CD4-positive, alpha-beta T cell treated with Interleukin-2 at 100 ng/mL for 4 hours (primary cell): ENCODE data around the gene MBD5.

Source experiments
- DNase-seq: peaks from one replicate; pipeline ENCODE4 v3.0.0-alpha.2; 2020; ENCODE audit warnings: low spot score

MBD5 gene

DNA sequence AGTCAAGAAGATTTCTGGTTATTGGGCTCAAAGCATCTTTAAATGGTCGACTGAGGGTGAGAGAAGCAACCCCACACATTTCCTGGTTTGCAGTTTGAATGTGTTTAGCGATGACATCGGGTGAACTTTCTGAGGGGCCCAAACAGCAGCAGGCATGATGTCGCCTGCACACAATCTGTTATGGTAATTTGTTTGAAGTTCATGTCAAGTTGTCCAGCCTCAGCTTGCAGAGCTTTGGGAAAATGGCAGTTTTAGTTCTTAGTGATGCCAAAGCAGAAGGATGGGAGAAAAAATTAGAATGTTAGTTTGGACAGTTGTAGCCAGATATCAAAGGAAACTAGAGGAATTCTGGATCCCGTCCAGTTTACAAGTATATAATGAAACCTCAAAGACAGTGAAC lies 284.6 kb downstream of the MBD5 start:
- no peak for DNase-seq

DNA sequence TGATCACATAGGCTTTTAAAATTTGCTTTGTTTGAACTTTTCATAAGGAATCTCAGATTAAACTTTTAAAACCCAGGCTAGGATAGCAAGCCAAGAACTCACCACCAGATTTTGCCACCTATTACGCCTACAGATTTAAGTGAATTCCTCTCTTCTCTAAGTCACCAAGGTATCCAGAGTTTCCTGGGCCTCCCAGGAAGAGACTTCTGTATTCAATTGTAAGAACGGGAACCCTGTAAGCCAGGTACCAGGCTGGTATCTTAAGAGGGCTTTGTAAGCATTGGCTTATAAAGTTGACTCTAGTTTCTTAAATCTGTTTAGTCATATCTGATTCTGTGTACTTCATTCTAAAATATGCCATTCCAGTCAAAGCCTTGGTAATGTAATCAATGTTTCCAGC lies 285.1 kb downstream of the MBD5 start:
- DNase-seq, result no peak

DNA sequence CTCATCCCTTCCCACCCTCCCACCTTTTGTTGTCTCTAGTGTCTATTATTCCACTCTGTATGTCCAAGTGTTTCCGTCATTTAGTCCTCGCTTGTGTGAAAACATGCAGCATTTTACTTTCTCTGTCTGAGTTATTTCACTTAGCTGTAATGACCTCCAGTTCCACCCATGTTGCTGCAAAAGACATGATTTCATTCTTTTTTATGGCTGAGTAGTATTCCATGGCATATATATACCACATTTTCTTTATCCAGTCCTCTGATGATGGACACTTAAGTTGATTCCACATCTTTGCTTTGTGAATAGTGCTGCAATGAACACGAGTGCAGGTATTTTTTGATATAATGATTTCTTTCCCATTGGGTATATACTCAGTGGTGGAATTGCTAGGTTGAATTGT lies 296.7 kb downstream of the MBD5 start:
- no peak for DNase-seq

DNA sequence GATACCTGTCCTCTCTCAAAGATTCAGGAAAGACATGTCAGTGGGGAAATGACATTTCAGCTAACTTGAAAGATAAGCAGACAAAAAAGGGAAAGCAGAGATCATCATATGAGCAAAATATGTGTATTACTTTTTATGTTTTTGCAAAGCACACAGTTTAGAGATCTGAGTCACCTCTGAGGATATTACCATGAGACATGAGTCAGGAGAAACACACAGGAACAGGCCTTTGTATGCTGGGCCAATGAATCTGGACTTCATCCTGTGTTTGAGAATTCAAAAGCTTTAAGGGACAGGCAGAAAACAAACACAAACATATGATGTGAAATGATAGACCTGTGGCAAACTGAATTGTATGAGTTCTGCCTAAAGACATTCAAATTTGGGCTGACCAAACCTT lies 317.6 kb downstream of the MBD5 start:
- no peak for DNase-seq

DNA sequence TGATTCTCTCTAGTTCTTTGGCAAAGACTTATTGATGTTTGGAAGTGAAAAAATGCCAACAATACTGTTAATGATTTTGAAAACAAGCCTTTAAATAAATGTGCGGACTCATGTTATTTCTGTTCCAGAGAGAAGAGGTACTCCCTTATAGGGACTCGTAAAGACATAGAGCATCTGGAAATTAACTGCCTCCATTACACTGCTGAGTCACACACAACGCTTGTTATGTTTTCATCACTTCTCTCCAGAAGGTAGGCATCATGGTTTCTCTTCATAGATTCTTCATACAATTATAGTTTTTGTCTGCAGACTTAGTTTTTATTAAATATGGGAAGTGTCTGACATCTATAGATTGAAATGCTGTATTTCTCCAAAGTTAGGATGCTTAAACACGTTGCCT lies 321.2 kb downstream of the MBD5 start:
- DNase-seq, result no peak

DNA sequence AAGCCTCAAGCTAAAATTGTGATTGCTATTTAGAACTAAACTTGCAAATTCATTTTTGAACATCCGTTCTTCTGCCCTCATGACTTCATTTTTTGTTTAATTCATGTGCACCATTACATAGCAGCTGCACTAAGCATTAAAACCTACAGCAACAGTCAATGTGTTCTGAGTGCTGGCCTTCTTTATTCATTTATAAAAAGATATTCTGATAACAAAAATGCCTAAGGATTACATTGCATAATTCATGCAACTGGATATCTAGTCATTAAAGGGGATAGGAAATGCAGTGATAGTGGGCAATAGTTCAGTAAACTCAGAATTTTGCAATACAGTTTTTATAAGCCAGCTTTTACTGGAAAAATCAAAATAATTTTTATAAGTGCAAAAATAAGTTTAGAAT lies 329.3 kb downstream of the MBD5 start:
- DNase-seq, result no peak

DNA sequence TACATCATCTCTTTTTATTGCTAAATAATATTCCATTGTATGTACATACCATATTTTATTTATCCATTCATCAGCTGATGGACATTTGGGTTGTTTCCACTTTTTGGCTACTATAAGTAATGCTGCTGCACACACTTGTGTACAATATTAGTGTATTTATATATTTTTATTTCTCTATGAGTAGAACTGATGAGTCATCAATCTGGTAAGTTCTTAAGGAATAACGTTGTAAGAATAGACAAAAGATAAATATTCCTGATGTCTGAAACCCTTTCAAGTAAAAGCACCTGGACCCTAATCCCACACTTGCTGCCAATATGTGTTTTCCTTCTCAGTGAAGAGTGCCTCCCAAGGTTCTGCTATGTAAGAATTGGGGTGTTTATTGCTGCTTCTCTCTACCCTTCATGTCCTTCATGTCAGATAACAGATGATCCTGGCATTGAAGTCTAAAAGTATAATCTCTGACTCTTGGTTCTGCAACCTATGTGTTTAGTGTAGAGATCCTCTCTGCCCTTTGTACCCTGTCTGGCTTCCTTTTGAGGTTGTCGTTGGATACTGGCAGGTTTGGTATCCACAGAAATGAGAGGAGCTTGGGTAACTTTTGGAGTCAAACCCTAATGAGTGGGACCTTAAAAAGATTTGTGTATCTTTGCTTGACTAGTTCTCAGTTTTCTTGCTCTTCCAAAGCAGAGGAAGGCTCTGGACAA lies 330.7 kb downstream of the MBD5 start:
- DNase-seq, result no peak

DNA sequence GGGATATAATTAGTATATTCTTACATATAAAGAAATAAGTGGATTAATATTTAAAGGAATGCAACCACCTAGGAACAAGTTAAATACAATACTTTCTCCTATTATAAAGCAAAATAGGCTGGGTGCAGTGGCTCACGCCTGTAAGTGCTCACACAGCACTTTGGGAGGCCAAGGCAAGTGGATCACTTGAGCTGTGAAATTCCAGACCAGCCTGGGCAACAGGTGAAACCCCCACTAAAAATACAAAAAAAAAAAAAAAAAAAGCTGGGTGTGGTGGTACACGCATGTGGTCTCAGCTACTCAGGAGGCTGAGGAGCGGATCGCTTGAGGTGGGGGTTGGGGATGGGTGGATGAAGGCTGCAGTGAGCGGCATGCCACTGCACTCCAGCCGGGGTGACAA lies 337.5 kb downstream of the MBD5 start:
- DNase-seq, result no peak

DNA sequence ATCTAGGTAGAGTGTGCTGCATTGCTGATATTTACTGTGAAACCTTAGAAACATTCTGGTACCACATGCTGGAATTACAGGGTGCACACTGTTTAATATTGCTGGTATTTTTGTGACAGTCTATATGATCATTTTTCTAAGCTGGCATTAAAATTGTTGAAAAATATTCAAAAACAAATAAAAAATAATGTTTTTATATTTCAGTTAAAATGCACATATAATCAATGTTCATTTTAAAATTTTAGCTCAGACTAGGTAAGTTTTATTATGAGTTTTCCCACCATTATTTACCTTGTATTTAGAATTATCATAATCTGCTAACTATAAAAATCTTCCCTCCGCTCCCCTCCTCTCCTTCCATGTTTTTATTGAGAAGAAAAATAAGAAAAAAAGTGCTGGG lies 339.8 kb downstream of the MBD5 start:
- DNase-seq, result no peak

DNA sequence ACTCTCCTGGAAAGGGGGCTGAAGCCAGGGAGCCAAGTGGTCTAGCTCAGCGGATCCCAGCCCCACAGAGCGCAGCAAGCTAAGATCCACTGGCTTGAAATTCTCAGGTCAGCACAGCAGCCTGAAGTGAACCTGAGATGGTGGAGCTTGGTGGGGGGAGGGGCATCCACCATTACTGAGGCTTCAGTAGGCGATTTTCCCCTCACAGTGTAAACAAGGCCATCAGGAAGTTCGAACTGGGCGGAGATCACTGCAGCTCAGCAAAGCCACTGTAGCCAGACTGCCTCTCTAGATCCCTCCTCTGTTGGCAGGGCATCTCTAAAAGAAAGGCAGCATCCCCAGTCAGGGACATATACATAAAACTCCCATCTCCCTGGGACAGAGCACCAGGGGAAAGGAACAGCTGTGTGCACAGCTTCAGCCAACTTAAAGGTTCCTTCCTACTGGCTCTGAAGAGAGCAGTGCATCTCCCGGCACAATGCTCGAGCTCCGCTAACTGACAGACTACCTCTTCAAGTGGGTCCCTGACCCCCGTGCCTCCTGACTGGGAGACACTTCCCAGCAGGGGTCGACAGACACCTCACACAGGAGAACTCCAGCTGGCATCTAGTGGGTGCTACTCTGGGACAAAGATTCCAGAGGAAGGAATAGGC lies 341.4 kb downstream of the MBD5 start:
- DNase-seq, result no peak

DNA sequence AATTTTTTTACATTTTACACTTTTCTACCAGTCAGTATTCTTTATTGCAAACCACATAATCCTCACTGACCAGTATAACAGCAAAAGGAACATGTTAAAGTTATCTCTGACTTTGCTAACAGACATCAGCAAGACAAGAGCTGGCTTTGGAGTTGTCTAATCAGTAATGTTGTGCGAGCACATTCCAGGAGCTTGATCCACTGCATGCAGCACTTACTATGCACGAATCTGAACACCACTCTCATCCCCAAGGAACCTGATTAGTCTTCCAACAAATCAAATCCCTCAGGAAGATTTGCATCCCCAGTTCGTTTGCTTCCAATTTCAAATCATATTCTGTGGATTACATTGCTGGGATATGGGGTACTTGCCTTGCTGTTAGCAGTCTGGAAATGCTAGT lies 354.3 kb downstream of the MBD5 start:
- no peak for DNase-seq

DNA sequence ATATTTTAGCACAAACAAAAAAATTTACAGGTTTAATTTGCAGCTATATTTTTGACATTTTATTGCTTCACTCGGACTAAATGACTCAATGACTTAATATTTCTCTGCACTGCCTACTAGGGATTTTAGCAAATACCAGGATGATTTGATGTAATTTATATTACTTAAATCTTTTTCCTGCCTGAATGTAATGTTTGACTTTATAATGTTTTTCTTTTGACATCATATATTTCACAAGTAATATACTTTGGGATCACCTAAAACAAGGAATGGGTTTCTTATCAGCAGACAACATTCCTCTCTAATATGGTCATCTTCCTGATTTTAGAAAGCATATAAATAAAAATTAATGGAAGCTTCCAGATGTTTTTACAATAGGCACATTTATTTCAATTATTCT lies 370.4 kb downstream of the MBD5 start:
- no peak for DNase-seq

DNA sequence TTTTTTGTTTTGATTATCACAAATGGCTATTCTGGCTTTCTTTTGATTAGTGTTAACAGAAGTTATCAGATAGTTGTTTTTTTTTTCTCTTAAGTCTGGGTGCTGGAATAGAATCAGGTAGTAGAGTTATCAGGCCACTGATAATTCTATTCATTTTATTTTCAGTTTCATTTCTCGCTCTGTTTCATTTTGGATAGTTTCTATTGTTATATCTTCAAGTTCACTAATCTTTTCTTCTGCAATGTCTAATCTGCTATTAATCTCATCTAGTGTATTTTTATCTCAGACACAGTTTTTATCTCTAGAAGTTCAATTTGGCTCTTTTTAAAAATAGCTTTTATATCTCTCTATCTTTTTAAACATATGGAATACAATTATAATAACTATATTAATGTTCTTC lies 381.9 kb downstream of the MBD5 start:
- DNase-seq, result no peak

DNA sequence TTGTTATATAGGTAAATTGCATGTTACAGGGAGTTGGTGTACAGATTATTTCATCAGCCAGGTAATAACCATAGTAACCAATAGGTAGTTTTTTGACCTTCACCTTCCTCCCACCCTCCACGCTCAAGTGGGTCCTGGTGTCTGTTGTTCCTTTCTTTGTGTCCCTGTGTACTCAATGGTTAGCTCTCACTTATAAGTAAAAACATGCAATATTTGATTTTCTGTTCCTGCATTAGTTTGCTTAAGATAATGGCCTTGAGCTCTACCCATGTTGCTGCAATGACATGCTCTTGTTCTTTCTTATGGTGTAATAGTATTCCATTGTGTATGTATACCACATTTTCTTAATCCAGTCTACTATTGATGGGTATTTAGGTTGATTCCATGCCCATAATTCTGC lies 390.0 kb downstream of the MBD5 start:
- DNase-seq, result no peak

DNA sequence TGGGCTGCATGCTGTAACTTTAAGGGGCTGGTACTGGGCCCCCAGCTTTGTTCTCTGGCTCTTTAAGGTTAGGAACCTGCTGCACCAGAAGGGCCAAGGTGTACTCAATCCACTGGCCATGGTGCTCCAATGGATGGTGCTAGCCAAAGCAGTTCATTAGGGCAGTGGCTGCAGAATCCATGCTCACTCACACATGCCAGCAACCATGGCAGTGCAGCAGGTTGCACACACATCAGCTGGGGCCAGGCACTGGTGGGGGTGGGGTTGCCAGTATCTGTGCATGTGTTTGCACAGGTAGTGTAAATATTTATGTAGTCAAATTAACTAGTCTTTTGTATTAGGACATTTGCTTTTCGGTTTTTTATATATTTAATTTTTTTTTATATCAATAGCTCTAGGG lies 395.4 kb downstream of the MBD5 start:
- no peak for DNase-seq

DNA sequence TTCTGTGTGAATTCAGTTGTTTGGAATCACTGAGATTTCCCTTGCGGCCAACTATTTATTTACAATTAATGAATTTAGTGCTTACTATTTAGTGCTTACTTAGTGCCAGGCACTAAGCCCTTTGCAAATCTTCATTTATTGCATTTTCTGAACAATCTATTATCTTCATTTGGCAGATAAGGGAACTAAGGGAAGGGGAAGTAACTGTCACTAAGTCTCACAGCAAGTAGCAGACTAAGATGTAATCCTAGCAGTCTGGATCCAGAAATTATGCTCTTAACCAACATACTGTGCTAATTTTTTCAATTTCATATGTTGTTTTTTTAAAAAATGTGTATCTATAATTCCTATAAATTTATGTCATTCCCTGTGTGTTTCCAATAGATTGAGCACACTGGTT lies 409.2 kb downstream of the MBD5 start:
- no peak for DNase-seq

DNA sequence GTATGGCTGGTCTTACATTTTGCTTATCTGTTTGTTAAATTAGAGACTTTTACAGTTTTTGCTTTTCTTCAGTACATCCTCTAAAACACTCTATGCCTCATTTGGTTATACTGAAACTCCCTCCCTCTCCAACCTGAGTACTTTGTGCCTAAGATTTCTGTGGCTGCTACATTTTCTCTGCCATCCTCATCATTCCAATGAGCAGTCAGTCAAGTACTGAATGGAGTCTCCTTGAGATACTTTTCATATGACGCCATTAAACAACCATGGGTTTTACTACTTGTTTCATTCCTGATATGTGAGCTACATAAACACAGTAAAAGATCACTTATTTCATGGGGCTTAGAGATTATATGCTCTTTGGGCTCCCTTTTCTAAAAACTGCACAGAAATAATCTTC lies 427.0 kb downstream of the MBD5 start:
- no peak for DNase-seq

DNA sequence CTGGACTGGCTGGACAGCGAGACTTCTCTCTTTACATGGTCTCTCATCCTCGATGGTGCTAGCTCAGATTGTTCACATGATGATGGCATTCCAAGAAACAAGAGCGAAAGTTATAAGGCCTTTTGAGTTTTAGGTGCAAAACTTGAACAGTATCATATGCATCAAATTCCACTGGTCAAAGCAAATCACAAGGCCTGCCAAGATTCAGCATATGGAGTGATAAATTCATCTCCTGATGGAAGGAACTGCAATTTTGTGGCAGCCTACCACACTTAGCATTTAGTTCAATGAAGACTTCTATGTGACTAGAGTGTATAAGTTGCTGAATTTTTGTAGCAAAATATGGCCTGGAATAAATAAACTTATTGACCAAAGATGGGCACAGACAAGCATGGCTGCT lies 429.6 kb downstream of the MBD5 start:
- DNase-seq, result no peak

DNA sequence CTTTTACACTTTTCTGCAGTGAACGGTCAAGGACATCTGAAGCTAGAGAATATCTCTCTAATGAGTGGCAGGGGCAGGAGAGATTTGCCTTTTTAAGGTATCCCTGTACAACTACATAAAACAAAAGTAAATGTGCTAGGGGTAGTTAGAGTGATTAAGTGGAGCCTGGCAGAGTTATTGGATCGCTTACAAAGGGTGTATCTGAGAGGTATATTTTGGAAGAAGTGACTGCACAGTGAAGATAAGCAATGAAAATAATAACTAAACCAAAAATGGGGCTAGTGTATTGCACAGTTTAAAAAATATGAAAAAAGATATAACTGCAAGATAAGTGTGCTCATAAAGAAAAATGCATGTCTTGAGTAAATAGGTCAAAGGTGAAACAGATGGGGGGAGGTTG lies 430.2 kb downstream of the MBD5 start:
- DNase-seq, result no peak

DNA sequence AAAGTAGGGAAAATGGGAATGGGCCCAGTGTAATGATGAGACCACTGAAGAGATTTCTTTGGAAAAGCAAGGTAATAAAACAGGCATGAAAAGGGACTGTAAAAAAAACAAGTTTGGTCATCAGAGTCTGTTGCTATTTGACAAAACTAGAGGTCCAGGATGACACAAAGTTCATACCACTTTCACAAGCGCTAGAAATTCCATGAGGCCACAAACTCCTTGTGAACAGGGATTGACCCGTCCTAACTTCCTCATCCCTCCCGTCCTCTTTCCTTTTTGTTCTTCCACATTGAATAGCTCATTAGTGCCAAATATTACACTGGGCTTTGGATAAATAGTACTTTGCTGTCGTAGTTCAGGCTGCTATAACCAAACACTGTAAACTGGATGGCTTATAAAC lies 434.9 kb downstream of the MBD5 start:
- no peak for DNase-seq

DNA sequence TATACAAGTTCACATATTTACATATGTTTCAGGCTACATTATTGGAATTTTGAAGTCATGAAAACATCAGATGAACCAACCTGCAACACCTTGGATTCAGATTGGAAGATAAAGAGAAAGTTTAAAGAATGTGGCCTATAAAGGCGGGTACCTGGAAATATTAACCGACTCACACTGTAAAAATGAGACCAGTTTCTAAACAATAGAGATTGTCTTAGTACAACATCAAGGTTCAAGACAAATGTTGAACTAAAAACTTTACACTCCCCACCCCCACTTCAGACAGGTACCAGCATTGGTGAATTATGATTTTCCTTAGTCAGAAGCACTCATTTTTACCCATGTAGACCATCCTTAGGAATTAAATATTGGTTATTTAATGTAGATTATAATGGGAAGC lies 437.3 kb downstream of the MBD5 start:
- no peak for DNase-seq

DNA sequence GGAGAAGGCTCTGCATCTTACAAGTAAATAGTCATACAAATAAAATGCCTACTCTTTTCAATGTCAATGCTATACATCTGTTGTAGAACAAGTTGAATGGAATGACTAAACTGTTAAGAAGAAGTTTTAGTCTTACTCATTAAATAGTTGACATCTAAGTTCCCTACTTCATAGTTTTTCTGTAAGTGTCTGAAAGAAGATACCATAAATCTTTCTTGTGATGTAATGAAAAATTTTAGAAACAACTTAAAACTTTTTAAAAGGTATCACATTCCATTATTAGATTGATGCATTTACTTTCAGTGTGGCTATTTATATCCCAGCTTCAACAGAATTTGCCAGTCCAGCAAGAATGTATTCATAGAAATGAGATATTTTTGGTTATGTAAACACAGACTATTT lies 438.5 kb downstream of the MBD5 start:
- DNase-seq, result no peak

DNA sequence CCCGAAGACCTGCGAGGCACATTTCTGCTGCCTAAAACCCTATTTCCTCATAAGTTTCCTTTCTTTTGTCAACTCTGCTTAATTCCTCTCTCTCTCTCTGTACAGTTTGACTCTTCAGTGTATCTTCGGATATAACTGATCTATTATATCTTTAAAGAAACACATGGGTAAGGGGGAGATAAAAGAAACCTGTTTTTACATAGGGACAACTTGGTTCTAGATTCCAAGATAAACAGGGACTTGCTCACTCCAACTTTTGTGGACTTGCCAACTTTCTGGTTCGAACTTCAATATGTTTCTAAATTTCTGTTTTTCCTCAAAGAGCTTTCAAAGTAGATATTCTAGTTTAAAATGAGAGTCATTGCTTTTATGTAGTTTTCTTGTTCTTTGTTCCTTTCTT lies 441.0 kb downstream of the MBD5 start:
- no peak for DNase-seq

DNA sequence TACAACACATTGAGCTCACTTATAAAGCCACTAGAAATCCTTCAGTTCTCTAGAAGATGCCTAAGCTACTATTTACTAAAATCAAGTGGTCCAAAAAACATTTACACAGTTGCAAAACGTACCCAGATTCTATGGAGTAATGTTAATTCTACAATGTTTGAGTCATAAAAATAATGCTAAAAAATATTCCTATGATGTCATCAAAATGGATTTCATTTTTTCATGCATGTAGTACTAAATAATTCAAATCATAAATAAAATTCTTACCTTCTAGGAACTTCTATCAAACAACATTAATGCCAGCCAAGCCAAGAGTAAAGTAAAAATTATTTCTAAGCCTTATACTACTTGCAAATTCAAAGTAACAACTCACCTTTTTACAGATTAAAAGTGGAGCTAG lies 454.7 kb downstream of the MBD5 start:
- no peak for DNase-seq
